ENCODE measurements around the gene GUCY1B1. TPM values are rescaled to one million over a fixed set of nuclear protein-coding genes. Genes with fewer than 3 reads are reported as not detected.

GUCY1B1 gene
- total and polyA plus RNA-seq, 3 donors from 2014 or later = 4.3 to 7.6 (median 4.7) TPM

DNA sequence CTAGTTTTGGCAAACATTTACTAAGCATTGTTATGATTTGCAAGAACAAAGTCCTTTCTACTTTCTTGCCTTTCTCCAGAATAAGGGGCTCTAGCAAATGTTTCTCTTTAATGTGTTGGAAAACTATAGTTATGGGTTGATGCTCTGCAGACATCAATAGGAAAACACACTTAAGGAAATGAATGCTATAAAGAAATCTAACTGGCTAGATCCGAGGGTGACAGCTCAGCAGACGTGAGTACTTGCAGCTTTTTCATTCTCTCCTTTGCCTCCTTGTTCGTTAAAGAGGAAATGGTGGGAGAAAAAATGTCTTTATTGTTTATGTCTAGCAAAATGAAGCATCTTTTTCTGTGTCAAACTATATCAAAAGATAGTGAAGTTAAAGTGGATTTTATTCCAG, 6.3 kb downstream of the GUCY1B1 start:
- 71 to 87% methylated on average over 3 of the region's 3 CpGs for WGBS, 2 donors
- H3K4me3 ChIP-seq = no peak overlapping the region
- H3K9me3 ChIP-seq = no peaks in the 10 kb centered on the region
- DNase-seq = no peak
- H3K36me3 ChIP-seq (ENCODE audit: low read depth, missing control alignments) = no peaks in the 10 kb centered on the region
- no peak overlapping the region for H3K27ac ChIP-seq
- TF ChIP-seq, protein P1, sequence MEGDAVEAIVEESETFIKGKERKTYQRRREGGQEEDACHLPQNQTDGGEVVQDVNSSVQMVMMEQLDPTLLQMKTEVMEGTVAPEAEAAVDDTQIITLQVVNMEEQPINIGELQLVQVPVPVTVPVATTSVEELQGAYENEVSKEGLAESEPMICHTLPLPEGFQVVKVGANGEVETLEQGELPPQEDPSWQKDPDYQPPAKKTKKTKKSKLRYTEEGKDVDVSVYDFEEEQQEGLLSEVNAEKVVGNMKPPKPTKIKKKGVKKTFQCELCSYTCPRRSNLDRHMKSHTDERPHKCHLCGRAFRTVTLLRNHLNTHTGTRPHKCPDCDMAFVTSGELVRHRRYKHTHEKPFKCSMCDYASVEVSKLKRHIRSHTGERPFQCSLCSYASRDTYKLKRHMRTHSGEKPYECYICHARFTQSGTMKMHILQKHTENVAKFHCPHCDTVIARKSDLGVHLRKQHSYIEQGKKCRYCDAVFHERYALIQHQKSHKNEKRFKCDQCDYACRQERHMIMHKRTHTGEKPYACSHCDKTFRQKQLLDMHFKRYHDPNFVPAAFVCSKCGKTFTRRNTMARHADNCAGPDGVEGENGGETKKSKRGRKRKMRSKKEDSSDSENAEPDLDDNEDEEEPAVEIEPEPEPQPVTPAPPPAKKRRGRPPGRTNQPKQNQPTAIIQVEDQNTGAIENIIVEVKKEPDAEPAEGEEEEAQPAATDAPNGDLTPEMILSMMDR (IDR thresholded peaks at IDR 0.05) = no peak
- TF ChIP-seq POLR2A (IDR thresholded peaks at IDR 0.05) = no peak
- intact Hi-C loops (cut with DNase I; ENCODE audit: low total_unique reads) = no loop called here
- no peaks in the 10 kb centered on the region for H3K27me3 ChIP-seq
- H3K4me1 ChIP-seq = no peaks in the 10 kb centered on the region

DNA sequence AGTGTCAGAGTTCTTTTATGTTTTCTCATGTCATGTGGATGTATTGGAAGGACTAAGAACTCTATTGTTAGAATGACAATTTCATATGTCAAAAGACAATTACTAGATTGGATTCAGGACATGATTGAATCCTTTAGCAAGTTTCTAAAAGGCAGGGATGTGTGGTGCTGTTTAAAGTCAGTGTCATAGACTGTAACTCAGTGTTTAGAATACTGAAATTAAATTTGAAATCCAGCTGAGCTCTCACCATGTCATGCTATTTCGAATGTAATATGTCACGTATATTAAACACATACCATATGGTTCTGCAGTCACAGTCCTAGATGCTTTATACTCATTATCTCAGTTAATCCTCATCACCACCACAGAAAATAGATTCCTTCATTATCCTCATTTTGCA, 7.8 kb downstream of the GUCY1B1 start:
- no peak for DNase-seq
- no peak overlapping the region for H3K27ac ChIP-seq

DNA sequence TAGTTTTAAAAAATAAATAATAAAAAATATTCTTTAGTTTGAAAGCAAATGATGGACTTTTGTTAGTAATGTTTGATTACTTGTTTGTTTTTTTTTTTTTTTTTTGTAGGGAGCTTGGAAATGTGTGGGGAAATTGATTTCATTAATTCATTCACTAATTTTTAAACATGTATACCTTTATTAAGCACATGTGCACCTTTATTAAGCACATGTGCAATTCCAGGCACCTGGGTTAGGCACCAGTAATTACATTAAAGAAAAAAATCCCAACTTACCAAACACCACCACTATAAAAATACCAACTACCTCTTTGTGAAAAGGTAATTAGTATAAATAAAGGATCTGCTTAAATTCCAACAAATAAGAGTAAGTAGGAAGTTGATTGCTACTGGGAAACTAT, 9.5 kb downstream of the GUCY1B1 start:
- Histone ChIP-seq H3K36me3 (ENCODE audit: low read depth, missing control alignments) (no peaks in the 10 kb centered on the region), H3K27ac (no peak overlapping the region), H3K9me3 (no peaks in the 10 kb centered on the region), H3K4me3 (no peak overlapping the region), H3K4me1 (no peaks in the 10 kb centered on the region), H3K27me3 (no peaks in the 10 kb centered on the region)
- DNase-seq = no peak
- intact Hi-C loops (cut with DNase I; ENCODE audit: low total_unique reads) = no loop called here
- no peak for TF ChIP-seq POLR2A (IDR thresholded peaks at IDR 0.05)
- TF ChIP-seq, protein P1 (IDR thresholded peaks at IDR 0.05) = no peak

More for the DNA sequence above, 7.8 kb downstream of the GUCY1B1 start:
- H3K9me3 ChIP-seq = no peaks in the 10 kb centered on the region
- no peaks in the 10 kb centered on the region for H3K27me3 ChIP-seq
- 73 to 82% methylated on average over 2 of the region's 2 CpGs for WGBS, 2 donors
- no peak overlapping the region for H3K4me3 ChIP-seq
- H3K4me1 ChIP-seq = no peaks in the 10 kb centered on the region
- intact Hi-C loops (cut with DNase I; ENCODE audit: low total_unique reads) = no loop called here
- TF ChIP-seq POLR2A (IDR thresholded peaks at IDR 0.05) = no peak
- TF ChIP-seq, protein P1 (IDR thresholded peaks at IDR 0.05) = no peak
- H3K36me3 ChIP-seq (ENCODE audit: low read depth, missing control alignments) = no peaks in the 10 kb centered on the region

DNA sequence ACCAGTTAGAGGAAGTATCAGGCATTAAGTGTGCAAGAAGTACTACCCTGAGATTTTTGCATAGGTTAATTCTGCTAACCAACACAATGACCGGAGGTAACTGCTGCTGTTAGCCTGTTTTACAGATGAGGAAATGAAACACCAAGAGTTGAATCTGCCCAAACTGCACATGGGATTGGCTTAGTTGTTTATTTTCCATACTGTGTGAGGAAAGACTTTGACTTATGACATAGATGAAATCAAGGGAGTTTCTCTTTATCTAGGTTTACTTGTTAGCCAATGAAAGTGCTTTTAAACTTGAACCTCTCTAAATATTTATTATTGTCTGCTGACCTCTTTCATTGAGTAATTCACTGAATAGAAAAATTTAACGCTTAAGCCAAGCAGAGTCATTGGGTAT, 10.3 kb downstream of the GUCY1B1 start:
- Histone ChIP-seq H3K4me3 (no peak overlapping the region), H3K4me1 (no peaks in the 10 kb centered on the region), H3K9me3 (no peaks in the 10 kb centered on the region), H3K27ac (no peak overlapping the region), H3K36me3 (ENCODE audit: low read depth, missing control alignments) (no peaks in the 10 kb centered on the region), H3K27me3 (no peaks in the 10 kb centered on the region)
- 88 to 90% methylated on average over 2 of the region's 2 CpGs for WGBS, 2 donors
- TF ChIP-seq, protein P1 (IDR thresholded peaks at IDR 0.05) = no peak
- TF ChIP-seq POLR2A (IDR thresholded peaks at IDR 0.05) = no peak
- DNase-seq = no peak
- intact Hi-C loops (cut with DNase I; ENCODE audit: low total_unique reads) = no loop called here

DNA sequence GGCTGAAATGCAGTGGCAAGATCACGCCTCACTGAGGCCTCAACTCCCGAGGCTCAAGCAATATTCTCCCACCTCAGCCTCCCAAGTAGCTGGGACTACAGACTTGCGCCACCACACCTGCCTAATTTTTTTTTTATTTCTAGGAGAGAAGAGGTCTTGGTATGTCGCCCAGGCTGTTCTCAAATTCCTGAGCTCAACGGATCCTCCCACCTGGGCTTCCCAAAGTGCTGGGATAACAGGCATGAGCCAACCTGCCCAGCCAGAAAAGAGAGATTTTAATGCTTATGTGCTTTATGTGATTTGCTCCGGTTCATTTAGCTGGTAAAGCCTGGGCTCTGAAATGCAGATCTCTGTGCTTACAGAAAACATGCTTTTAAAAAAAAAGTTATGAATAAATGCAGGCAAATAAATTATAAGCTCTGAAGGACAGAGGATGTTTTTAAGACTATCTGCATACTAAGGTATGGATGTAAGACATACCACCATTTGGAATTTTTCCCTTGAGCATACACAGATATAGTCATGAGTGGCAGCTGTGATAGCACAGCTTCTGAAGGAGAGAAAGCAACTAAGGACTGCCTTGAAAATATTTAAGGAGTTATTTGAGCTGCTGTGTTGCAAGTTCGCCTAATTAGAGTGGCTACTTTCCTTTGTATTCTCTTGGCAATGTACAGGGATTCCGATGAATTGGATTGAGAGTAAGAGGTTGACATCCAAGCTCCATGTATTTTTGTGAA, 13.8 kb downstream of the GUCY1B1 start:
- H3K27me3 ChIP-seq = no peaks in the 10 kb centered on the region
- no peaks in the 10 kb centered on the region for H3K9me3 ChIP-seq
- WGBS, 2 donors = 85 to 88% methylated on average over 8 of the region's 8 CpGs
- H3K4me1 ChIP-seq = no peaks in the 10 kb centered on the region
- no peaks in the 10 kb centered on the region for H3K36me3 ChIP-seq (ENCODE audit: low read depth, missing control alignments)
- intact Hi-C loops (cut with DNase I; ENCODE audit: low total_unique reads) = no loop called here
- H3K4me3 ChIP-seq = no peak overlapping the region
- H3K27ac ChIP-seq = no peak overlapping the region
- TF ChIP-seq, protein P1 (IDR thresholded peaks at IDR 0.05) = no peak
- no peak for TF ChIP-seq POLR2A (IDR thresholded peaks at IDR 0.05)
- no peak for DNase-seq

Data from testis (tissue), 3 donors.